Fibroblast of lung (primary cell): ENCODE measurements around the gene ENTPD6.

ENCODE experiments used
- CTCF ChIP-seq, 2 donors: IDR thresholded peaks in 1 of 2; conservative IDR thresholded peaks in 1 of 2; 1 replicate in 1 of 2; 2 replicates in 1 of 2; pipeline ENCODE4 v1.5.1; 2011 to 2012; ENCODE audit warnings: low read length in 2 of 2, control low read depth in 1 of 2, inconsistent platforms in 1 of 2, low read depth in 1 of 2, mild to moderate bottlenecking in 1 of 2
- EZH2 ChIP-seq: IDR thresholded peaks from 2 replicates; pipeline ENCODE4 v1.5.1; 2012; ENCODE audit warnings: low read length, control low read depth, mild to moderate bottlenecking; ENCODE audit errors: missing control alignments

GRCh38 chr20:25275813-25276532 lies 80.5 kb downstream of the ENTPD6 start:
- no peak for TF ChIP-seq EZH2
- TF ChIP-seq CTCF (conservative IDR thresholded peaks at IDR 0.05 in 1 of 2, IDR thresholded peaks at IDR 0.05 in 1 of 2; ENCODE audit: low read depth in 1 of 2, low read length in 2 of 2) = no peak
